ENCODE results near the gene RGCC.

The RGCC gene

DNA sequence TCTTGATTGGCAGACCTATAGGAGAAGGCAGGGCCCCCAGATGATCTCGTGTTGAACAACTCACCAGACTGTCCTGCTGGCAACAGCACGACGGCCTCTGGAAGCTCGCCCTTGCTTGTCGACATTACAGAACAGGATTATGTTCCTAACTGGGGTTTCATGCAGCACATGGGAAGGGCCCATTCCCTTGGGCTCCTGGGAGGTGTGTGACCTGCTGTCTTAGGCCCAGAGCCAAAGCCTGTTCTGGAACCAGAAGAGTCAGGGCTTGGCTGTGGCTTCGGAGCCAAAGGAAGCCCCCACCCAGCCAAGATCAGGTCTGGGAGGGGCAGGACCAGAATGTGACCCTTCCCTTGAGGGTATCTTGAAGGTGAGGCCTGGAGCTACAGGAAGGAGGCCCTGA, 36.9 kb downstream of the RGCC start:
- no peak for DNase-seq (ENCODE audit: extremely low read depth, insufficient read length)
- TF ChIP-seq, protein P1, sequence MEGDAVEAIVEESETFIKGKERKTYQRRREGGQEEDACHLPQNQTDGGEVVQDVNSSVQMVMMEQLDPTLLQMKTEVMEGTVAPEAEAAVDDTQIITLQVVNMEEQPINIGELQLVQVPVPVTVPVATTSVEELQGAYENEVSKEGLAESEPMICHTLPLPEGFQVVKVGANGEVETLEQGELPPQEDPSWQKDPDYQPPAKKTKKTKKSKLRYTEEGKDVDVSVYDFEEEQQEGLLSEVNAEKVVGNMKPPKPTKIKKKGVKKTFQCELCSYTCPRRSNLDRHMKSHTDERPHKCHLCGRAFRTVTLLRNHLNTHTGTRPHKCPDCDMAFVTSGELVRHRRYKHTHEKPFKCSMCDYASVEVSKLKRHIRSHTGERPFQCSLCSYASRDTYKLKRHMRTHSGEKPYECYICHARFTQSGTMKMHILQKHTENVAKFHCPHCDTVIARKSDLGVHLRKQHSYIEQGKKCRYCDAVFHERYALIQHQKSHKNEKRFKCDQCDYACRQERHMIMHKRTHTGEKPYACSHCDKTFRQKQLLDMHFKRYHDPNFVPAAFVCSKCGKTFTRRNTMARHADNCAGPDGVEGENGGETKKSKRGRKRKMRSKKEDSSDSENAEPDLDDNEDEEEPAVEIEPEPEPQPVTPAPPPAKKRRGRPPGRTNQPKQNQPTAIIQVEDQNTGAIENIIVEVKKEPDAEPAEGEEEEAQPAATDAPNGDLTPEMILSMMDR (IDR thresholded peaks at IDR 0.05; ENCODE audit: insufficient read depth, low read length, poor library complexity, severe bottlenecking) = no peak
- no peak overlapping the region for H3K4me3 ChIP-seq (replicated peaks; ENCODE audit: low read depth, low read length)
- H3K36me3 ChIP-seq (ENCODE audit: control insufficient read depth, insufficient read depth, low read length) = no peaks in the 10 kb centered on the region
- H3K27me3 ChIP-seq (replicated peaks; ENCODE audit: control insufficient read depth, insufficient read depth, low read length) = no peaks in the 10 kb centered on the region

DNA sequence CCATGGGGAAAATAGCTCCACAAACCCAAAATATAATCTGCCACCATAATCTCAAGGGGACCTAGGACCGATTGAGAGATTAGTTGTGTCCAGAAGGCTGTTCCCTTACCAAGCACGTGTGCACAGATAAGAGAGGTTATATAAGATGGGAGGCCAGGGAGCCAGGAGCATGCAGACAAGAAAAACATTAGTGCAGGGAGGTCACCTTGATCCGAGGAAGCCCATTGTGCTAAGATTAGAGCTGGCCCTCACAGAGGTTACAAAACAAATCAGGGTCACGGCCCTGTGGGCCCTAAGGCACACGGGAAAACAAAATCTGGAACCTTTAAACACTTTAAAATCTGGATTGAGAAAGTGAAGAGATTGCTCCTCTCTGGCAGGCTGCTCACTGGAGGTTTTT, 37.7 kb downstream of the RGCC start:
- no peaks in the 10 kb centered on the region for H3K36me3 ChIP-seq (ENCODE audit: control insufficient read depth, insufficient read depth, low read length)
- DNase-seq (ENCODE audit: extremely low read depth, insufficient read length) = no peak
- TF ChIP-seq, protein P1 (IDR thresholded peaks at IDR 0.05; ENCODE audit: insufficient read depth, low read length, poor library complexity, severe bottlenecking) = no peak
- H3K27me3 ChIP-seq (replicated peaks; ENCODE audit: control insufficient read depth, insufficient read depth, low read length) = no peaks in the 10 kb centered on the region
- no peak overlapping the region for H3K4me3 ChIP-seq (replicated peaks; ENCODE audit: low read depth, low read length)

DNA sequence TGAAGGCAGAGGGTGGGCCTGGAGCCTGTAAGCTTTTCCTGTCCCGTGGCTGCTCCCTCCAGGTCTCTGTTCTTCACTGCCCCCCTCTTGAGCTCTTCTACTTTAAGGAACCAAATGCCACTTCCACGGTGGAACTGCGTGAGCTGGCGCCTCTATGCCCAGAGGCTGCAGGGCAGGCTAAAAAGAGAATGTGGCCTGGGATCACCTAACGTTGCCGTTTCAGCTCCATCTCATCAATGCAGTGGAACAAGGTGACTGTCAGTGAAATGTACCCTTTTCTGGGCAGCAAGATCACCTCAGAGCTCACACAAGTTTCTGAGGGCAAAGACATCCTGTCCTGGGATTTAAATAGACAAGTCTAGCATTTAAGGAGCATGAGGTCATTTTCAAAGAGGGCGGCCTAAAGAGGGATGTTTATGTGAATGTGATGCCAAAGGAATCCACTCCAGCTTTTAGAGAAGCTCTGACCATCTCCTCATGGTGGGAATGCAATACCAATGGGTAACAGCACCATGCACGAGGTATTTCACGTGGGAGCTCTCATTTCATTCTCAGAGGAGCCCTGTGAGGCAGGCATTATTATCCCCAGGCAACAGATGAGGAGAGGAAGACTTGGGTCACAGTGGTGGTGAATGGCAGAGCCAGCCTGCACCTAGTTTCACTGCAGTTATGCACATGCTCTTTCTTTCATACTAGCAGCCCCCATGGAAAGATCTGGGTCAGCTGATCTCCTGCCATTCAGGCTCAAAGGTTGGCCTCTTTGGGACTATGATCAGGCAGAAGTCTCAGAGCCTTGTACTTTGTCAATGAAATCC, 39.3 kb downstream of the RGCC start:
- Histone ChIP-seq H3K36me3 (ENCODE audit: control insufficient read depth, insufficient read depth, low read length) (no peaks in the 10 kb centered on the region), H3K4me3 (replicated peaks; ENCODE audit: low read depth, low read length) (no peak overlapping the region), H3K27me3 (replicated peaks; ENCODE audit: control insufficient read depth, insufficient read depth, low read length) (no peaks in the 10 kb centered on the region)
- TF ChIP-seq, protein P1 (IDR thresholded peaks at IDR 0.05; ENCODE audit: insufficient read depth, low read length, poor library complexity, severe bottlenecking) = no peak
- DNase-seq (ENCODE audit: extremely low read depth, insufficient read length) = no peak

DNA sequence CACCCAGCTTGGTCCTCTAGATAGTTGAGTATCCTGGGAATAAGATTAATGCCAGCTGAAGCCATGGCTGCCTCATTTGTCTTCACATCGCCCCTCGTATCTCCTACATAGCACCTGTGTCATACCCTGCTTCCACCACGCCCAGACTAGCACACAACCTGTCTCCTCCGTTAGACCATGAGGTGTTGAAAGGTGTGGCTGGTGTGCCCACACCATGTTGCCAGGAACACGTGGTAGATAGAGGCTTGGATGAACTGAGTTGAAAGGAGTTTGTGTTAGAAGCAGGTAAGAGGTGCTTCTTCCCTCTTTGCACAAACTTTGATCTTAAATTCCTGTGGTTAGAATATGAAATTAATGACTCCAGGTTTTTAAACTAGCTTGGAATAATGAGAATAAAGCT, 40.1 kb downstream of the RGCC start:
- TF ChIP-seq, protein P1 (IDR thresholded peaks at IDR 0.05; ENCODE audit: insufficient read depth, low read length, poor library complexity, severe bottlenecking) = no peak
- Histone ChIP-seq H3K36me3 (ENCODE audit: control insufficient read depth, insufficient read depth, low read length) (no peaks in the 10 kb centered on the region), H3K4me3 (replicated peaks; ENCODE audit: low read depth, low read length) (no peak overlapping the region), H3K27me3 (replicated peaks; ENCODE audit: control insufficient read depth, insufficient read depth, low read length) (no peaks in the 10 kb centered on the region)
- no peak for DNase-seq (ENCODE audit: extremely low read depth, insufficient read length)

DNA sequence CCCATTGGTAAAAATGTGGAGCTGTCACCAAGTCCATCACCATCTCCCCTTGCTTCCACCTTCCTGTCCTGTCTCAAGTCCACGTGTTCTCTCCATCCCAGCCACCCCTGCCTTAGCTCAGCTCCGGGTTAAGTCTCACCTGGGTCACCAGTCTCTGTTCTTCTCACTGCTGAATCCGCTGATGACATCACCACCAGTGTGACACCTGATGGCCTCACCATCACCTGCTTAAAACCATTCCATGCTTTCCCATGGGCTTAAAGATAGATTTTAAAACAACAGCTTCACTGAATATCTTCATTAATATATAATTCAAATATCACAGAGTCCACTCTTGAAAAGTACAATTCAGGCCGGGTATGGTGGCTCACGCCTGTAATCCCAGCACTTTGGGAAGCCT, 42.1 kb downstream of the RGCC start:
- Histone ChIP-seq H3K36me3 (ENCODE audit: control insufficient read depth, insufficient read depth, low read length) (no peaks in the 10 kb centered on the region), H3K4me3 (replicated peaks; ENCODE audit: low read depth, low read length) (no peak overlapping the region), H3K27me3 (replicated peaks; ENCODE audit: control insufficient read depth, insufficient read depth, low read length) (no peaks in the 10 kb centered on the region)
- TF ChIP-seq, protein P1 (IDR thresholded peaks at IDR 0.05; ENCODE audit: insufficient read depth, low read length, poor library complexity, severe bottlenecking) = no peak
- DNase-seq (ENCODE audit: extremely low read depth, insufficient read length) = no peak

Measured in GM06990 (cell line).